Retinal pigment epithelial cell (primary cell): ENCODE results near the gene FASTKD1.
"Not testable (repeated sequence)": the region's sequence is repeated elsewhere in the genome, so short reads cannot be mapped to it uniquely, and the experiment has no call there.

Experiments
- DNase-seq: peaks from one replicate; pipeline ENCODE4 v3.0.0-alpha.2; 2010; ENCODE audit warnings: low read depth
- H3K4me3 ChIP-seq: 2 replicates; pipeline ENCODE4 v1.5.1; 2011; ENCODE audit warnings: mild to moderate bottlenecking, low read length, control low read depth, moderate library complexity
- TF ChIP-seq, protein P1 (sequence below): conservative IDR thresholded peaks from 2 replicates; pipeline ENCODE4 v1.5.1; 2011; ENCODE audit warnings: low read depth, low read length, control low read depth, inconsistent platforms

The FASTKD1 gene

DNA sequence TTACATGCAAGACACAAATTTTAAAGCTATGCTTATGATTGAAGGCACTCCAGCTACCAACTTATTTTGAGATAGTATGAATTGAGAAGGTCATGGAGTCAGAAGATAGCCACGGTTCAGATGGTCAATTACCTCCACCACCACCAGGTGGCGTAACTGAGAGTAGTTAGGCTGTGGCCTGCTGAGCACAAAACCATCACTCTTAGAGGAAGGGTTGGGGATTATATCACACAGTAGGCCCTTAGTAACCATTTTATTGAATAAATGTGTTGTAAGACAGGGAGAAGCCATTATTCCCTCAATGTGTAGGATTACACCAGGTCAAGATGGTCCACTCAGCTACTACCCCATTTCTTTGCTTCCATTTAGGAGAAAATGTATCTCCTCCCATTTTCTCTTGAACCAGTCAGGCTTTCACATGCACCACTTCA is 45.4 kb downstream of the FASTKD1 start:
- no peak for DNase-seq

DNA sequence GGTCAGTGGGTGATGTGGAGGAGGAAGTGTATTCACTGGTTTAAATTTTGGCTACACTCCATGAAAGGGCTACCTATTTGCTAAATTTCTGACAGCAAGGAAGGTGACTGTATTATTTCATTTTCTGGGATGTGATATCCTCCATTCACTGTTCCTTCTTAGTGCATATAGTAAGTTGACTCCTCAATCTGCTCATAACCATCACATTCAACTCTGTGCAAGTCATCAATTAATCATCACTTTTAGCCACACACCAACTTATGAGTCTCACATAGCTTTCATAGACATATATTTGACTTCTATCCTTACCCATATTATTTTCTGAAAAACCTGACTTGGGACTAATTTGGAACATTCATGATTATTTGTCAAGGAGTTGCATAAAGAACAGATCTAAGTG is 47.2 kb downstream of the FASTKD1 start:
- H3K4me3 ChIP-seq, result no peak overlapping the region
- DNase-seq, result no peak
- TF ChIP-seq, protein P1, sequence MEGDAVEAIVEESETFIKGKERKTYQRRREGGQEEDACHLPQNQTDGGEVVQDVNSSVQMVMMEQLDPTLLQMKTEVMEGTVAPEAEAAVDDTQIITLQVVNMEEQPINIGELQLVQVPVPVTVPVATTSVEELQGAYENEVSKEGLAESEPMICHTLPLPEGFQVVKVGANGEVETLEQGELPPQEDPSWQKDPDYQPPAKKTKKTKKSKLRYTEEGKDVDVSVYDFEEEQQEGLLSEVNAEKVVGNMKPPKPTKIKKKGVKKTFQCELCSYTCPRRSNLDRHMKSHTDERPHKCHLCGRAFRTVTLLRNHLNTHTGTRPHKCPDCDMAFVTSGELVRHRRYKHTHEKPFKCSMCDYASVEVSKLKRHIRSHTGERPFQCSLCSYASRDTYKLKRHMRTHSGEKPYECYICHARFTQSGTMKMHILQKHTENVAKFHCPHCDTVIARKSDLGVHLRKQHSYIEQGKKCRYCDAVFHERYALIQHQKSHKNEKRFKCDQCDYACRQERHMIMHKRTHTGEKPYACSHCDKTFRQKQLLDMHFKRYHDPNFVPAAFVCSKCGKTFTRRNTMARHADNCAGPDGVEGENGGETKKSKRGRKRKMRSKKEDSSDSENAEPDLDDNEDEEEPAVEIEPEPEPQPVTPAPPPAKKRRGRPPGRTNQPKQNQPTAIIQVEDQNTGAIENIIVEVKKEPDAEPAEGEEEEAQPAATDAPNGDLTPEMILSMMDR, result no peak

More for the DNA sequence above, 45.4 kb downstream of the FASTKD1 start:
- no peak overlapping the region for H3K4me3 ChIP-seq
- TF ChIP-seq, protein P1, result peak; percentile 89

- TF ChIP-seq, protein P1, result no peak
- DNase-seq, result no peak
- no peak overlapping the region for H3K4me3 ChIP-seq
Observed at GRCh38 chr2:169525434-169525833, 48.2 kb downstream of the FASTKD1 start.

DNA sequence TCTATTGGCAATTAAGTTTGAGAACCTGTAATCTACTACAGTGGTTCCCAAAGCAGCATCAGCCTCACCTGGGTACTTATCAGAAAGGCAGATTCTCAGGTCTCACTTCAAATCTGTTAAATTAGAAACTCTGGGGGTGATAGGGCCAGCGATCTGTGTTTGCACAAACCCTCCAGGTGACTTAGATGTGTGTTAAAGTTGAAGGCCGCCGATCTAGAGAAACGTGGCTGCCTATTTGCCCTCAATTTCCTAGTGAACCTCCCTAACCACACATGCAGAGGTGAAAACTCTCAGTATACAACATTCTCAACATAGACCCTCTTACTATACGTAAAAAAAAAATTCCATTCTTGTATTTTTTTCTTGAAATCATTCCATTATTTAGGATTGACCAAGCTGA is 50.0 kb downstream of the FASTKD1 start:
- no peak overlapping the region for H3K4me3 ChIP-seq
- TF ChIP-seq, protein P1, result no peak
- DNase-seq, result no peak

GRCh38 chr2:169520896-169521295 is 52.8 kb downstream of the FASTKD1 start:
- no peak overlapping the region for H3K4me3 ChIP-seq
- TF ChIP-seq, protein P1, result no peak
- no peak for DNase-seq

- DNase-seq, H3K4me3 ChIP-seq: not testable (repeated sequence)
Observed at GRCh38 chr2:169516488-169516995, 57.1 kb downstream of the FASTKD1 start.

- not testable (repeated sequence) for H3K4me3 ChIP-seq, DNase-seq
Observed at GRCh38 chr2:169514758-169515157, 58.9 kb downstream of the FASTKD1 start.

DNA sequence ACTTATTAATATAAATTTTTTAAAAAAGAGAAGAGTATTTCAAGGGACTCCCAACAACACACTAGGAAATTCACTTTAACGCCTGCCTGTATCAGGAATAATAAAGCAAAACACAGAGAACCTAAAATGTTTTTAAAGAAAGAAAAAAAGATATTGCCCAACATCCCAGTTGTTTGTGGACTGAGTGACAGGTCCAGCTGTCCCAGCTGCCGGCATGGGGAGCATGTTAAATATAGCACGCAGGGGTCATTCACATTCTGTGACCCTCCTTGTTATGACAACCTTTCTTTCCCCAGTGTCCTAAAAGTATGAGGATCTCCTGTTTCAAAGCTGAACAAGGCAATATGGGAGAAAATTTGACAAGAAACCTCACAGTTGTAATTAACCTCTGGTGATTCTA is 59.7 kb downstream of the FASTKD1 start:
- no peak overlapping the region for H3K4me3 ChIP-seq
- TF ChIP-seq, protein P1, result no peak

More for the DNA sequence above, 59.7 kb downstream of the FASTKD1 start:
- no peak for DNase-seq
